DMS114 treated with DMSO at 0.1 percent for 48 hours (cell line): ENCODE measurements around the gene SLC22A12.

Experiments
- DNase-seq: peaks from one replicate; lab custom pipeline; 2025; ENCODE audit not compliant: unreplicated experiment; lab: John Stamatoyannopoulos, UW

SLC22A12 gene

DNA sequence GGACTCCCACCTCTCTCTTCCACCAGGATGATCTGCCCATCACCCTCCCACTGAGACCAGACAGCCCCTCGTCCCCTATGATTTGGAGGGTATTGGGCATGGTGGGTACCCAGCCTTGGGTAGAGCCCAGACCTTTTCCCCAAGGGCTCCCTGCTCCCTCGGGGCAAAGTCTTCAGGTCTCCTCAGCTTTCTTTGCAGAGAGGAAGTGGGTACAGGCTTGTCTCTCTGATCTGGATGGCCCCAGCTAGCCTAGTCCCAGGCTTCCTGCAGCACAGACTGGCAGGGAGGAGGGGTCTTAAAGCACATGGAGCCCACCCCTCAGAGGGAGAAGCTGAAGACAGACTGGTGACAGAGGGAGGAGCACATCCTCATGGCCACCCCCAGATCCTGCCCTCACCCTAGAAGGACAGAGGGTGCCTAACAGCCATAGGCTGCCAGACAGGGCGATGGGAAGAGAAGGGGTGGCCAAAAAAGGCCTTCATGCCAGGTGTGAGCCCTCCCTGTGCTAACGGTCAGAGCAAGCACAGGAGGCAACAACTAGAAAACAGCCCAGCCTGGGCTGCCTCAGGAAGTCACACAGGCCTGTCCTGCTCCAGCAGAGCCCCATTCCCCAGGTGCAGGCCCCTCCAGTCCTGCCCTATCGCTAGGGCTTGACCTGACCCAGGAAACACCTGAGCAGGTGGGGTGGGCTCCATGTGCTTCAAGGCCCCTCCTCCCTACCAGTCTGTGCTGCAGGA, 30.4 kb downstream of the SLC22A12 start:
- no peak for DNase-seq

DNA sequence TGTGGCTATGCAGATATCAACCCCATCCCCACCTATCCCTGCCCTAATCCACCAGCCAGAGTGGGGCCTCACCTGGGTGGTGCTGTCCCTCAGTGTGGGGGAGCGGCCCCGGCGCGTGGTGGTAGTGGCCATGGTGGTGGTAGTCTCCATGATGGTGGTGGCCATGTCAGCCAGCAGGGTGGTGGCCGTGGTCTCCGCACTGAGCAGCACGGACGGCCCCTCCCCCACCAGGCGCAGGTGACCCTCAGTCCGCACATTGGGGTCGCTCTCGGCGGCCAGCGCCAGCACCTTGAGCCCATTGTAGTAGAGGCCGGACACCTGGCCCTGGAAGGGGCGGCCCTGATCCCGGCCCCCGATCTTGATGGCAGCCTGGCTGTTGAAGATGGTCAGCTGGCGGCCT, 31.7 kb downstream of the SLC22A12 start:
- DNase-seq, result no peak

DNA sequence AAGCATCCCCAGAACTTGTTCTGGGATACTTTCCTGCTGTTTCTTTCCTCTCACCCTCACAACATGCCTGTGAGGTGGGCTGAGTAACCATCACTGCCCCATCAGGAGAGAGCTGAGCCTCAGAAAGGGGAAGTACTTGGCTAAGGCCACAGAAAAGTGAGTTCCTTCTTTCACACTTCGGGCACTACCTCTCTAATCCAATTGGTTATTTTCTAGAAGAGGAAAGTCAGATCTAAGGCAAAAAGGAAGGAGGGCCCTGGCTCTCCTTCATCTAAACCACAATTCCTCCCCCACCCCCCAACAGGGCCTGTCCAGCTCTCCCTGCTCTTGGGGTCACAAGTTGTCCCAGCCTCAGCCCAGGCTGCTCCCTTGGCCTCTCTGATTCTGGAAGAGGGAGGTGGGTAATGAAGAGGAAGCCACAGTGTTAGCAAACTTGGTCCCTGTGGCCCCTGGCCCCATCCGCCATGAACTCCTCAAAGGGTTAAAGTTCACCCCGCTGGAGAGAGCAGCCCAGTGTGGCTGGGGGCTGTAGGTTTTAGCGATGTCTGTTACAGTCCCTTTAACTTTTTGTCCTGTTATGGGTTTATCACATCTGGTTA, 34.0 kb downstream of the SLC22A12 start:
- no peak for DNase-seq

DNA sequence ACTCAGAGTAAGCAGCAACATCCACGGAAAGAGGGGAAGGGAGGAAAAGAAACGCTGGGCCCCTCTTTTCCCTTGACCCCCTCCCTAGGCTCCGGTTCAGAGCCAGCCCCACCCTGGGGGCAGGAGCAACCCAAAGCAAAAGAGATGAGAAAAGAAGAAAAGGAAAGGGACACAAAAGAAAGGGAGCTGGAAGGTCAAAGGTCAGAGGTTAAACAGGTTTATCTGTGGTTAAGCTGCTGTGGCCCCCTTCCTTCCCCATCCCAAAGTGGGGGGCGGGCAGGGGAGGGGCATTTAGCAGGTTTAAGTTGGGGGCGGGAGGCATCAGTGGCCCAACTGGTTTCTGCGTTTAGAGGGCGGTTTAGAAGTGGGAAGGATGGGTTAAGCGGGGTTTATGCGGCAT, 35.6 kb downstream of the SLC22A12 start:
- DNase-seq, result no peak

DNA sequence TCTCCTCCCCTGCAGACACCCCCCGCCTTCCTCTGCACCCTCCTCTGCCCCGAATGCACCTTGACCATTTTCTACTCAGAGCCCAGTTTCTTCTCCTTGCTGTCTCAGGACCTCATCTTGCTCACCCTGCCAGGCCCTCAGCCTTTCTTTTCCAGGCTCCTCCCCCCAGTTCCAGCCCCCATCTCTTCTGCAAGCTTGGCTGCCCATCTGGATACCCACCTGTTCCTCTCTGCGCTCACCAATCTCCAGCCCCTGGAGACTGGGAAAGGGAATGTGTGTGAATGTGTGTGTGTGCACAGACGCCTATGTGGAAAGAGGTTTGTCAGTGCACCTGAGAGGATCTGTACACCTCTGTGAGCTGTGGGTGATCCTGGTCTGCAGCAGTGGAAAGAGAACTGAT, 36.4 kb downstream of the SLC22A12 start:
- no peak for DNase-seq

DNA sequence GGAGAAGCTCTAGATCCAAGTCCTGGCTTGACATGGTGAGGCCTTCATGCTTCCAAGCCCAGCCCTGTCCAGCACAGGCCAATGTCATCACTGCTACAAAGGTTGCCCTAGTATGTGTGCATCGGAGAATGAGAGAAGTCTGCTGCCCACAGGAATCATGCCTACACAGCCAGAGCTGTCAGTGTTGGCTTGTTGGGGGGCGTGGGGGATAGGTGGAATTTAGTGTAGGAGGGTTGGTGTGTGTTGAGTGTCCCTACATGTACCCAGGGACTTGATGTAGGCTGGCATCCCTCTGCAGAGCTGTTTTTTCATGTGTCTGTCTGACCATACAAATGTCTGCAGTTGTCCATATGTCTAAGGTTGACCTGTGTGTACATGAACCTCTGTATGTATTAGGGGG, 37.6 kb downstream of the SLC22A12 start:
- DNase-seq, result no peak

DNA sequence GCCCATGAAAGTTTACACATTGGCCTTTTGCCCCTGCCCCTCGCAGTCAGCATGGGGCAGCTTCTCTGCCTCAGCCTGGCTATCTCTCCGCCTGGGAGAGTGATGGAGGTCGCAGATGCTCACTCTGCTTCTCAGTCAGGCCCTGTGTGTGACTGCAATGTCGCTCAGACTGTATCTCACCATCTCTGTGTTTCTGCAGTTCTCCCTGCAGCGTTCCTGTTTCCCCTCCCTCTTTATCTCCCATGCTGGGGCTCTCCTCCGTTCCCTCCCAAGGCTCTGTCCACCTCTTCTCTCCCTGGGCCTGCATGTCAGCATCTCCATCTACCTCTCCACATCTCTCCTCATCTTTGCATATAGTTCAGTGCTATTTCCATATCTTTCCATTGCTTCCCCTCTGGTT, 38.1 kb downstream of the SLC22A12 start:
- DNase-seq, result no peak

DNA sequence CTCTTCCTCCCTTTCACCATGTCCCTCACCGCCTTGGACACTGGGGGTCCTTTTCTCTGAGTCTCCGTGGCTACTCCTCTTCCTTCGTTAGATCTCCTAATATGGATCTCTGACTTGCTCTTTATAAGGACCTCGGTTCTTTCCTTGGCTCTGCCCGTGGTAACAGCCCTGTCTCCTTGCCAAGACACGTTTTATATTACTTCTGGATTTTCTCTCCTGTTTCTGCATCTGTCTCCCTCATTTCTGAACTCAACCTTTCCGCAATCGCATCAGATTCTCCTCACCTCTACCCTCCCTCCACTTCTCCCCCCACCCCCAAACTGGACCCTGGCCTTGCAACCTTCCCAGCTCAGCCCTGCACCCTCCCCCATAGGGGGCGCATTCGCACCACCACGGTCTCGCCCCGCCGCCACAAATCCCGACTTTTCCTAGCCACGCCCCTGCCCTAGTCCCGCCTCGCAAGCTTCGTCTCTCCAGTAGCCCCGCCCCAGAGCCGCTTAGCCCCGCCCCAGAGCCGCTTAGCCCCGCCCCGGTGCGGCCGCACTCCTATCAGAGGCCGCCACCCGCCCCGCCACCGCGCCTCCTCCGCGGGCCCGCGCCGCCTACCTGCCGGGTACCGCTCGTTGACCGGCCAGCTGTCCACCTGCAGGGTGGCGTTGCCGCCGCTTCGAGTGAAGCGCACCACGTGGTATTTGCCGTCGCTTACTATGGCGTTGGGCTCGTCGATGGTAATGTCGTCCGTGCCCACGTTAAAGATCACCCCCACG, 39.0 kb downstream of the SLC22A12 start:
- DNase-seq, result no peak

DNA sequence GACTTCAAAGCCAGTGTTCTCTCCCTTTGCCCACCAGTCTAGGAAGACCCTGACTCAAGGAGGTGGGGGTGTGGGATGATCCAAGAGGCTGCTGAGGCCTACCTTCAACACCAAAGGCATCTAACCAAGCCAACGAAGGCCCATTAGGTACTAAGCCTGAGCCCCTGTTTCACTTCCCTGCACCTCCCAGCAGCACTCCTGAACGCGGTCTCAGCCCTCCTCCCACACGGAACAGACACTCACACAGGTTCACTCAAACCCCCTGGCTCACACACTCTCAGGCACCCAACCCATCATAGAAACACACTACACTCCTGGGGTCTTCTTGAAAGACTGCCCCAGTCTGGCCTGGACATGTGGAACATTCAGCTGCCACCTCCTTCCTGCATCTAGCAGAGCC, 40.7 kb downstream of the SLC22A12 start:
- no peak for DNase-seq

DNA sequence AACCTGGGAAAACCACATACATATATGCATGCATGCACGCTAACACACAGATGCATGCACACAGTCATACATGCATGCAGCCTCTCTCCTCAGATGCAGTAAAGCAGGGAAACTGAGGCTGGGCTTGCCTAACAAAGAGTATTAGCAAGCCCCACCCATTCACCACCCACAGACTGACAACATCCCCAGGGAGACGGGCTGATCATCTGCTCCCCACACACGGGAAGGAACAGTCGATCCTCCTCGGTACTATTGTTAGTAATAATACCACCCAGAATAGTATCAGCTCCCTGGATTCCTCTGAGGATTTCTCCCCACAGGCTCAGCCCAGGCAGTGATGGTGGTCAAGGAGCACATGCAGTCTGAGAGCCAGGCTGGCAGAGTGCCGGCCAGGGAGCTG, 41.2 kb downstream of the SLC22A12 start:
- DNase-seq, result no peak

DNA sequence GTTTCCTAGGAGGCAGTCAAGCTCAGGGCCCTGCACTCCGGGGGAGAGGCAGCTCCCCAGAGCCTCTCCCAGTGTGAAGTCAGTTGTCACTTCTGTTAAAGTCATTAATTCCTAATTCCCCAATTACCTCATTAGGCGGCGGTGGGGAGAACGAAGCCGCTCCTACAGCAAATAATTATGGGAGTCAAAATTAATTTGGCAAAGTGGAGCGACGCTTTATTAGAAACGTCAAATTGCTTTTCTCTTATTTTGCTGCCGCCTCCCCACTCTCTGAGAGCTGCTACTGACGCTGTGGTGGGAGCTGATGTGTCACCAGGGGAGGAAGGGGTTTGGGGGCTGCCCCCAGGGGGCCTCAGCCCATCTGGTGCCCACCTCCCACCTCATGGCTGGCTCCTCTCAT, 41.6 kb downstream of the SLC22A12 start:
- no peak for DNase-seq

DNA sequence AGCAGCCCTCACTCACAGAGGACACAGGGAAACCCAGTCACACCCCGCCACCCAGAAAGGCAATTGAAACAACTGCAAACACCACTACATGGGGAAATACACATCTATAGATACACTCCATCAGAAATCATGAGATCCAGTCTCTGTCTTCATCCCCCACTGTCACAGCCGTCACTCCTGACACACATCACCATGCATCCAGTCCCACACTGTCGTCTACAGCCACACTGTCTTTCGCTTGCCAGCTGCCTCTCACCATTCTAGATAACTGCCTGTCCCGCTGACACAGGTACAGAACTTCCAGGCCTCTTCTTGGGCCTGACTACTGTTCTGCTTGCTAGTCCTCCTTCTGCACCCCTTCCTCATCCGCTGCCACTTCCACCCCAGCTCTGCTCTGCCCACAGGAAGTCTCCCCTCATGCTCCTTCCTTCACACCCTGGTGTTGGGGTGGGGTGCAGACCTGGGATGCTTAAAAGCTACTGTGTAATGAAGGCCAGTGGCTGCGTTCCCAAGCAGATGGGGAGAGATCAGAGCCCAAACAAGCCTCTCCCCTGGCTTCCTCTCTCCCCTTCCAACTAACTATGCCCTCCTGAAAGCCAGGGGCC, 42.6 kb downstream of the SLC22A12 start:
- DNase-seq, result no peak

DNA sequence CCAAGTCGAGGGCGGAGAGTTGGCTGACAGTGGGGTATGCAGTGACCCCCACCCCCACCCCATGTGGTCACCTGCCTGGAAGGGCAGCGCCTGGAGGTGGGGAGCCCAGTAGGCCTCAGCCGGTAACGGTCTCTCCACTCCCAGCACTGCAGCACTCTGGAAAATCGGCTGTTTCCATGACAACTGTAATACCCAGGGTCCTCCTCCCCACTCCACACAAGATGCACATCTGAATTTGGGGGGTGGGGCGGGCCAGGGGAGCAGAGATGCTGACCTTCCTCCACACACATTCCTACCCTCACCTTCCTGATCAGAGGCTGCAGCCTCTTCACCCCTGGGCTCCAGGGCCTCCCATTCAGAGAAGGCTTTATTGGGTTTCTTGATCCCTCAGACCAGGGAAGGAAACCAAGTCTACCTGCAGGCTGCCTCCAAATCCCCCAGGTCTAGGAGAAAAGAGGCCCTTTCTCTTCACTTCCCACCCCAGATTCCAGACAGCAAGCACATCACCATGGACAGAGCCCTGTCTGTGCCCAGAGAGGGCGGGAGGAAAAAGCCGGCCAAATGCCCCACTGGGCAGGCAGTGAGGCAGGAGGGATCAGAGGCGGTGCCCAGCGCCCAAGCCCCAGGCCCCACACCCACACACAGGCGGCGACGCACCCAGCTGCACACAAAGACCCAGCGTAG, 46.5 kb downstream of the SLC22A12 start:
- no peak for DNase-seq

DNA sequence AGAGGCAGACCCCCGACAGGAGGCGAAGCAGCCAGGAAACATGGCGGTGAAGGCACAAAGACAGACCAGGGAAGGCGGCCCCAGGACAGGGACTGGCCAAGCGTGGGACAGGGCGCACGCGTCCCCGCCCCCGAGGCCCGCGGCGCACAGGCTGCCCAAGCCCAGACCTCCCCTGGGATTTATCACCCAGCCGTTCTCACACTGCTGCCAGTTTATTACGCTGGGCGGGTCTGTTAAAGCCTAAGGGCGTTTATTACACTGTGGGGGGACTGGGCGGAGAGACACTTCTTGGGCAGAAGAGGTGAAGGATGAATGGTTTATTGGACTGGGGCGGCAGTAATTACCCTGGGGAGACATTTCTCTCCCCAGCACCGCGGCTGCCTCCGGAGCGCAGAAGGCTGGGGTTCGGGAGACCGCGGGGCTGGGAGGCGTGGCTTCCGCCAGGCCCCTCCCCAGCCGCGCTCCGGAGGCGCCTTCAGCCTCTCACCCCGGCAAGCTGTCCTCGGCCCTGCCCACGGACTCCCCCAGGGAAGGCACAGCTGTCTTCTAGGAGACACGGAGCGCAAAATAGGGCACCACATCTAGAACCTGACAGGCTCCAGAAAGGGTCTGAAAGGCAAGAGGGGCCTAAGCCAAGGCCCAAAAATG, 47.1 kb downstream of the SLC22A12 start:
- no peak for DNase-seq

DNA sequence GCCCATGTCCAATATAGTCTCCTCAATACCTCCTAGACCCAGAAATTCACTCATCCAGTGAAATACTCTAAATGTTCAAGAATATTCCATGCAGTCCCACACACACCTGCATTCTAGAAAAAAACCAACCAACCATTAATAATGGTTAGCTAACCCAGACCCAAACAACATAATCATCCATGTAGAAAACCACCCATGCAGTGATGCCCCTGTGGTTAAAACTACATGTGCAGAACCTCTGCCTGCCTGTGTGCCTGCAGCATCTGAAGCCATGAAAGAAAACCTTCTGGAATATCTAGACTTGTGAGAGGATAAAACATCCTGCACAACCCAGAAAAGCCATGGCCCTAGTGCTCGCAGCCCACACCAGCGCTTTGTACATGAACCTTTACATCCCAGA, 47.8 kb downstream of the SLC22A12 start:
- DNase-seq, result no peak

DNA sequence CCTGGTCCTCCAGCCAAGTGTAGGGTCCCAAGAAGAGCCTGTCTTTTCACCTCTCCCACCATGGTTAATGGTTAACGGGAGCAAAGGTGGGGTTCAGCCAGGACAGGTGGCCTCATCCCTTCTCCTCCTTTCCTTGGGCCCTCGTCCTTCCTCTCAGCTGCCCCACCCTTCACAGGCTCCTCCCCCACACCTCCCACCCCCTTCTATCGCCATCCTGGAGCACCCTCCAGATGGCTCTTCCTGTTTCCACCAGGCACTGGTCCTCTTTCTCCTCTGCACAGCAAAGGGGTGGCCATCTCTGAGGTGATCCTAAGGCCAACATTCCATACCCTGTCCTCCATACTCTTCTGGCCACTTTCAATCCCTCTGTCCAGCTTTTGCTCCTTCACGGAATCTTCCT, 48.9 kb downstream of the SLC22A12 start:
- no peak for DNase-seq

DNA sequence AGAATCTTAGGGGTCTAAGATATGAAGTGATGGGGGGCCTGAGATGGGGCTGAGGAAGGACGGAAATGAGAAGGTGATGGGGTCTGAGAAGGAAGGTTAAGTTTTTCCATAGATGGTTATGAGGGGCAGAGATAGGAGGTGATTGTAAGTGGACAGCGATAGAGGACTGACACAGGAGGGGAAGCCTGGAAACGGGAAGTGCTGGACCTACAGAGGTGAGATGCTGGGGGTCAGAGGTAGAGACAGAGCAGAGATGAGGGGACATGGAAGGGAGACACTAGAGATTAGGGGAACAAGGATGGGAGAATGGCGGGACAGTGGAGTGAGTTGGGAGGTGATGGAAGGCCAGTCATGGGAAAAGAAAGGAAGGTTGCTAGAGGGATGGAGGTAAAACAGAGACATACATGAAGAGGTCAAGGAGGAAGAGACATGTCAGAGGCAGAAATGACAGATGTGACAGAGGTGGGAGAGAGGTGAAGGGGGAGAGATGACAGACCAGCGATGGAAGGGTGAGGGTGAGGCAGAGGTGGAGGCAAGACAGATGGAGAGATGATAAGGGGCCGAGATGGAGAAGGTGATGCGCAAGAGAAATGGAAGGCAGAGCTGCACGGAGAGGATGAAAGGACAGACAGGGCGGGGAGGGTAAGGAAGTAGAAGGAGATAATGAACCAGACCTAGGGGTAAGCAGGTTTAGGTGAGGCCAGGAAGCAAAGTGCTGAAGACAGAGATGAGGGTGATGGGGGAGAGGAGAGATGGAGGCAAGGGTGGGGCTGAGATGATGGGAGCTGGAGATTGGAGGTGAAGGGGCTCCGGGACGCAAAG, 50.8 kb downstream of the SLC22A12 start:
- DNase-seq, result no peak

DNA sequence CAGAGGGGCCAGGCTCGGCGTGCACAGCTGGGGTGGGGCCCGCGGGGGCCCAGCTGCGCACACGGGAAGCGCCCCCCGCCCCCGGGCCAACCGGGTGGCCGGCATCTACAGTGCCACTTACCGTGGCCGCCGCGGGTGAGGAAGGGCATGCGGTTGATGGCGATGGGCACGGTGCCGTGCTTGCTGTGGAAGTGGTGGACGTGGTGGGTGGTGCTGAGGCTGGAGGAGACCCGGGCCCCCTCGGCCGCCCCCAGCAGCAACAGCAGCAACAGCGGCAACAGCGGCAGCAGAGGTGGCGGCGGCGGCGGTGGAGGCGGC, 51.4 kb downstream of the SLC22A12 start:
- no peak for DNase-seq

DNA sequence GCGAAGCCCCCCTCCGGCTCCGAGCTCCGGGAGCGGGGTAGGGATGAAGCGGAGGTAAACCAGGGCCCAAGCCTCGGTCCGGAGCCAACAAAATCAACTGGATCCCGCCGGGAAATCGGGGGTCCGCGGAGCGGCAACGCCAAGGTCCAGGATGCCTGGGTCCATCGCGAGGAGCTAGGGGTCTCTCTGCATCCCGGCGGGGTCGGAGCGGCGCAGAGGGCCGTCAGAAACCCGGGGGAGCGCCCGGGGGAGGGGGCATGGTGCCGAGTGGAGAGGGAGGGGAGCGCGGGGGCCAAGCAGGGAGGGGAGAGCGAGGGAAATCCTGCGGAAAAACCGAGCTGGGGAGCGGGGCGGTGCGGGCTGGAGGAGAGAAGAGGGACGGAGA, 51.8 kb downstream of the SLC22A12 start:
- DNase-seq, result no peak

DNA sequence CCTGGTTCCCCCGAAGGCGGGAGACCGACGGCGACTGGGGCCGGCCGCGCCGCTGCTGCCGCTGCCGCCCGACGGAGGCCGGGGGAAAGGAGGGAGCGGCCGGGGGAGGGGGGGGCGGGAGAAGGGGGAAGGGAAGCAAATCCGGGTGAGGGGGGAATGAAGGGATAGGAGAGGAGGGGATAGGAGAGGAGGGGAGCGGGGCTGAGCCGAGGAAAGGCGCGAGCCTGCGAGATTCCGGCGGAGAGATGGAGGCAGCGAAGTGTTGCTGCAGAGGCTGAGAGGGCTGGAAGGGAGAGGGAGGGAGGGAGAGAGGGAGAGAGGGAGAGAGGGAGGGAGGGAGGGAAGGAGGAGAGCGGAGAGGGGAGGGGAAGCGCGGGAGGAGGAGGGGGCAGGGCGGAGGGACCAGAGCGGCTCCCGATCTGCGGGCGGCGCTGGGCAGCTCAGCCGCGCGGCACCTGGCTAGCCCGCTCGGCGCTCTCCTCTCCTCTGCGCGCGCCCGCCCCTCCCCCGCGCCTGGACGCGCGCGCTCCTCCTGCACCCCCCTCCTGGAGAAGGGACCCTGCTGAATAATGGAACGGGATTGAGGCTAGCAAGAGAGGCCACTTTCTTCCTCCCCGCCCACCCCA, 52.3 kb downstream of the SLC22A12 start:
- DNase-seq, result no peak
